Sciatic nerve (tissue), 2 donors: ENCODE measurements around the gene TNS4. TPM values are rescaled to one million over a fixed set of nuclear protein-coding genes. Genes with fewer than 3 reads are reported as not detected.

Experiments used
- ATAC-seq: fragments of 200-7000 bp; cut with Tn5 transposase; one replicate; pipeline ENCODE4 v1.9.1; 2020; ENCODE audit warnings: mild to moderate bottlenecking, moderate library complexity
- DNase-seq: peaks from one replicate; pipeline ENCODE4 v3.0.0-alpha.2; 2020; ENCODE audit warnings: low spot score
- intact Hi-C: fragments of 100-400 bp; cut with DNase I; formaldehyde crosslinking; loops from one replicate; pipeline ENCODE4 v1.14.2; 2022
- total RNA-seq: library from RNA; stranded (reverse); fragmentation: NEBNext Ultra II Directional; extraction: Animal tissue kit (Norgen Biotek cat#: 25700); gene quantifications from one replicate; pipeline ENCODE4 v1.2.1, GENCODE V29; 2021
- donor health status: DM: no; HTN: no; CAD: no.
- donor health status: DM: no; HTN: no; CAD: no.

Gene TNS4
- total RNA-seq, 1 donor from 2014 or later, result 0.36 TPM

- ATAC-seq (no peak), DNase-seq (no peak)
- intact Hi-C loops, result no loop called here
Measured at GRCh38 chr17:40500190-40500589, 1.2 kb downstream of the TNS4 start.

GRCh38 chr17:40499551-40500189, 1.8 kb downstream of the TNS4 start:
- intact Hi-C loops, result no loop called here
- DNase-seq (peak; percentile 87), ATAC-seq (peak; percentile 94)

- DNase-seq (no peak), ATAC-seq (no peak)
- intact Hi-C loops, result no loop called here
Measured at GRCh38 chr17:40498281-40499084, 2.9 kb downstream of the TNS4 start.

- intact Hi-C loops, result no loop called here
- DNase-seq (no peak), ATAC-seq (no peak)
Measured at GRCh38 chr17:40497695-40498094, 3.7 kb downstream of the TNS4 start.

GRCh38 chr17:40496634-40497420, 4.6 kb downstream of the TNS4 start:
- intact Hi-C loops, result no loop called here
- DNase-seq (no peak), ATAC-seq (no peak)

GRCh38 chr17:40496170-40496569, 5.3 kb downstream of the TNS4 start:
- DNase-seq, result no peak
- no peak for ATAC-seq
- intact Hi-C loops, result no loop called here

- intact Hi-C loops, result no loop called here
Measured at GRCh38 chr17:40495140-40495539, 6.3 kb downstream of the TNS4 start.

GRCh38 chr17:40493697-40494096, 7.7 kb downstream of the TNS4 start:
- intact Hi-C loops, result no loop called here
- no peak for ATAC-seq
- no peak for DNase-seq

More at GRCh38 chr17:40495140-40495539, 6.3 kb downstream of the TNS4 start:
- ATAC-seq (no peak), DNase-seq (no peak)

- ATAC-seq, result no peak
- DNase-seq, result no peak
- intact Hi-C loops, result no loop called here
Measured at GRCh38 chr17:40491486-40491885, 9.9 kb downstream of the TNS4 start.

- intact Hi-C loops, result no loop called here
- DNase-seq (no peak), ATAC-seq (no peak)
Measured at GRCh38 chr17:40490982-40491381, 10.4 kb downstream of the TNS4 start.

GRCh38 chr17:40490289-40490853, 11.1 kb downstream of the TNS4 start:
- peak; percentile 70 for ATAC-seq
- DNase-seq, result peak; percentile 81
- intact Hi-C loops, result no loop called here

GRCh38 chr17:40487371-40488020, 13.9 kb downstream of the TNS4 start:
- ATAC-seq, result no peak
- intact Hi-C loops, result no loop called here
- DNase-seq, result no peak

GRCh38 chr17:40486522-40487370, 14.7 kb downstream of the TNS4 start:
- intact Hi-C loops, result no loop called here
- ATAC-seq (no peak), DNase-seq (no peak)

- DNase-seq, result peak; percentile 75
- intact Hi-C loops, result no loop called here
Measured at GRCh38 chr17:40485851-40486521, 15.4 kb downstream of the TNS4 start.

GRCh38 chr17:40484973-40485530, 16.4 kb downstream of the TNS4 start:
- no peak for ATAC-seq
- intact Hi-C loops, result no loop called here
- DNase-seq, result no peak

More at GRCh38 chr17:40485851-40486521, 15.4 kb downstream of the TNS4 start:
- ATAC-seq, result peak; percentile 92

- intact Hi-C loops, result no loop called here
- ATAC-seq (no peak), DNase-seq (no peak)
Measured at GRCh38 chr17:40484285-40484972, 17.0 kb downstream of the TNS4 start.

- intact Hi-C loops, result no loop called here
- DNase-seq (no peak), ATAC-seq (no peak)
Measured at GRCh38 chr17:40483679-40484078, 17.7 kb downstream of the TNS4 start.
